GM18520 (cell line): Measurements from ENCODE around the gene ACSL6.
"Not testable (repeated sequence)": the region's sequence is repeated elsewhere in the genome, so short reads cannot be mapped to it uniquely, and the experiment has no call there.

ENCODE experiments used
- ATAC-seq: cut with Tn5 transposase; IDR thresholded peaks from one replicate; pipeline ENCODE4 v1.9.1; 2021; ENCODE audit not compliant: unreplicated experiment

The ACSL6 gene

GRCh38 chr5:131950706-131951105 lies 60.8 kb downstream of the ACSL6 start:
- ATAC-seq: no peak

- no peak for ATAC-seq
Observed at GRCh38 chr5:131947445-131947844, 64.0 kb downstream of the ACSL6 start.

GRCh38 chr5:131945551-131946168 lies 65.8 kb downstream of the ACSL6 start, which contains the start of gene MEIKIN:
TSS of gene MEIKIN (minus strand) at chr5:131945663. CDS start at chr5:131945505, 158 bp downstream.
- ATAC-seq: no peak

DNA sequence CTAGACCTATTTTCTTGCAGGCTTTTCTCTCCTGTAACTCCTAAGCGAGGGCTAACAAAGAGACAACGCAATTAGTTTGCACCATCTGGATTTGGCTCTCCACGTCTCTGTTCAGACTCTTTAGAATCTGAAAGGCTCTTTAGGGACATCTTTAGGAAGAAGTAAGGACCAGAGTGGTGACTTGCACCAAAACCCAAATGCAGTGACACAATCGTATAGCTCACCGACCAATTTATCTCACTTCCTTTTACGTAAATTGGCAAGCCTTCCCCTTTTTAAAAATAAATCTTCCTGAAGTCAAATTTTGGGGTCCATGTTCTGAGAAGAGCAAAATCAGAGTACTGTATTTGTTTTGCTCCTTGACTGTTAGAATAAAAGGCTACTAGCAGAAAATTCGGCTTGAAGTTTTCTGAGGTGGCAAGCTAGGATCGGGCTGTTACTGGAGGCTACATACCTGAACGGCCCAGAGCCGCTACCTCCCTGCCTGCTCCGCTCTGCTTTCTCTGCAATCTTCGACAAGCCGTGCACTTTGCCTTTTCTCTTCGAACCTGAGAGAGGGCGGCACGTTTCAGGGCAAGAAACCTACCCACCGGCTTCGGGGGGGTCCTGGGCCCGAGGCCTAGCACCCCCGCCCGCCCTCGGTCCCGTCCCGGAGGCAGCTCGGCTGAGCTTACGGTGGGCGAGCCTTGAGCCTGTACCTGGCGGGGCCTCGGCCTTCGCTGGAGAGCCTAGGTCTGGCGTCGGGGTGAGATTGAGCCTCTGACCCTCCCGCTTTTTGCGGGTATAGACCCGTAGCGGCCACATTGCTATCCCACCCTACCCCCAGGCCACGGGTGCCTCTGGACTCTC lies 66.5 kb downstream of the ACSL6 start:
- ATAC-seq: no peak

- no peak for ATAC-seq
Observed at GRCh38 chr5:131943916-131944315, 67.5 kb downstream of the ACSL6 start.

DNA sequence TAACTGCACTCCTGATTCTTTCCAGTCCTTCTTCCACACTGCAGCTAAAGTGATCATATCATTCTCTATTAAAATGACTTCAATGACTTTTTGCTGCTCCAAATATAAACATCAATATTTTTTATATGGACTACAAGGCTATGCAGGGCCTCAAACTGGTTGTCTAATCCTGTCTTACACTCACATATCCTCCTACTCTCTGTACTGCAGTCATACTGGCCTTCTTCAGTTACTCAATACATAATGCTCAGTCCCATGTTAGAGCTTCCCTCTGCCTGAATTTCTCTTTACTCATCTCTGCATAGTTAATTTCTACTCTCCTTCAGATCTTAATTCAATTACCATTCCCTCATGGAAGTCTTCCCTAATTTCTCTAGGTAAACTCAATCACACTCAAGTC lies 69.4 kb downstream of the ACSL6 start:
- no peak for ATAC-seq

GRCh38 chr5:131939690-131940345 lies 71.6 kb downstream of the ACSL6 start:
- no peak for ATAC-seq

DNA sequence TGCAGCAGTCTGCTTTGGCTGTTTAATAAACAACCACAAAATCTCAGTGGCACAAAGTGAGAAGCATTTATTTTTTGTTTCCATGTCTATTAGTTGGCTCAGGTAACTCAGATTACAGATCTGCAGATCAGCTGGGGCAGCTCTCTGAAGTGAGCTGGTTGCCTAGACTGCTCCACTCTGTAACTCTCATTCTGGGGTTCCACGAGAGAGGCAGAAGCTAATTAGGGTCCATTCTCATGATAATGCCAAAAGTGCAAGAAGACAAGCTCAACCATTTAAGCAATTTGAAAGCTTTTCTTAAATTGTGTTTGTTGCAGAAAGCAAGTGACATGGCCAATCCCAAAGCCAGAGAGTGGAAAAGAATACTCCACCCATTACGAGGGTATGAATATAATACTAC lies 79.2 kb downstream of the ACSL6 start:
- no peak for ATAC-seq

DNA sequence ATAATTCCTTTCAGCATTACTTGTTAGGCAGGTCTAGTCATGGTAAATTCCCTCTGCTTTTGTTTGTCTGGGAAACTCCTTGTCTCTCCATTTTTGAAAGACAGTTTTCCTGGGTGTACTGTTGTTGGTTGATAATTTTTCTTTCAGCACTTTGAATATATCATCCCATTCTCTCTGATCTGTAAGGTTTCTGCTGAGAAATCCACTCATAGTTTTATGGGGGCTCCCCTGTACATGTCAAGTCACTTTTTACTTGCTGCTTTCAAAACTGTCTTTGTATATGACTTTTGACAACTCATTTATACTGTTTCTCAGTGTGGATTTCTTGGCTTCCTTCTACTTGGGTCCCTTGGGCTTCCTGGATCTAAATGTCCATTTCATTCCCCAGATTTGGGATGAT lies 82.5 kb downstream of the ACSL6 start:
- ATAC-seq: no peak

DNA sequence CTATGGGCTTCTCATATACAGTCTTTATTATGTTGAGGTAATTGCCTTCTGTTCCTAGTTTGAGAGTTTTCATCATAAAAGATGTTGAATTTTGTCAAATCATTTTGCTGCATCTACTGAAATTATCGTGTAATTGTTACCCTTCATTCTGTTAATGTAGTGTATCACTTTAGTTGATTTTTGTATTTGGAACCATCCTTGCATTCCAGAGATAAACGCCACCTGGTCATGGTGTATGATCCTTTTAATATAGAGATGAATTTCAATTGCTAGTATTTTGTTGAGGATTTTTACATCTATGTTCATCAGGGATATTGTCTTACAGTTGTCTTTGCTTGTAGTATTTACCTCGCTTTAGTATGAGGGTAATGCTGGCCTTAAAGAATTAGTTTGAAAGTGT lies 85.3 kb downstream of the ACSL6 start:
- no peak for ATAC-seq

DNA sequence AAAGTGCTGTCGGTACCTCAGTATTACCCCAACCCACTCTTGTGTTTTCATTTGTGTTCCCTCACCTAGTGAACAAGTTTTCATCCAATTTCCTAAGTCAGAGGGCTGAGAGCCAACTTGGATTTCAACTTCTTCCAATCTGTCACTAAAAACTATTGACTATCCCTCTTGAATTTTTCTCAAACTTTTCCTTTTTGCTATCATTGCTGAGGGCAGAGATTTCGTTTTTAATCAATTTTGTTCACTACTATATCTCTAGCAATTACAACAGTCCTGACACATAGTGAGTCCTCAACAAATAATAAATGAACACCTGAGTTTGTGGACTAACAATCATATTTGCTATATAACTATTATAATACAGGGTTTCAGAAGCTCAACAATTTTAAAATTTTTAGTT lies 95.0 kb downstream of the ACSL6 start:
- ATAC-seq: no peak

- no peak for ATAC-seq
Observed at GRCh38 chr5:131914472-131914871, 97.0 kb downstream of the ACSL6 start.

DNA sequence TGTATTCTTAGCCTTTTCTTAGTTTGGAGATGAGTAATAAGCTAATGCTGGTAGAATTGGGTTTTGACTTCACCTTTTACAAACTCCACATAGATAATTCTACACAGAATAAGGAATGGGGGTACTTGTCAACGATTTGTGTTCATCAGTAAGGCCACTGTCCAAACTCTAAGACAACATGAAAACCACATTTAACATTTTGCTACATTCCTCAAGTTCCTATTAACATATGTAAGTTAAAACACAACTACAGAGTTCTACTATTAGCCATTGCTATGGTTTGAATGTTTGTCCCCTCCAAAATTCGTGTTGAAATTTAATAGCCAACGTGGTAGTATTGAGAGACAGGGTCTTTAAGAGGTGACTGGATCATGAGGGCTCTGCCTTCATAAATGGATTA lies 97.9 kb downstream of the ACSL6 start:
- no peak for ATAC-seq

GRCh38 chr5:131906668-131907067 lies 104.8 kb downstream of the ACSL6 start:
- no peak for ATAC-seq

DNA sequence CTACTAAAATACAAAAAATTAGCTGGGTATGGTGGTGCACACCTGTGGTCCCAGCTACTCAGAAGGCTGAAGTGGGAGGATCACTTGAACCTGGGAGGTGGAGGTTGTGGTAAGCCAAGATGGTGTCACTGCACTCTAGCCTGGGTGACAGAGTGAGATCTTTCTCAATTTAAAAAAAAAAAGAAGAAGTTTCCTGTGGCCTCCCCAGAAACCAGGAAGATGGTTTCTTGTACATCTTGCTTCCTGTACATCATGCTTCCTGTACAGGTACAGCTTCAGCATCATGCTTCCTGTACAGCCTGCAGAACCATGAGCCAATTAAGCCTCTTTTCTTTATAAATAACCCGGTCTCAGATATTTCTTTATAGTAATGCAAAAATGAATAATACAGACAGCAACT lies 109.2 kb downstream of the ACSL6 start:
- ATAC-seq: not testable (repeated sequence)
